GM13976 (cell line): Measurements from ENCODE around the gene FKBP11.
A peak's percentile ranks its signal among the peaks of the same experiment; 100 is the strongest.

Source experiments
- DNase-seq: peaks from one replicate; pipeline ENCODE4 v3.0.0; 2012; ENCODE audit warnings: low spot score
- in situ Hi-C: fragments of 300-500 bp; cut with MboI; formaldehyde crosslinking; loops from one replicate; pipeline ENCODE4 v1.12.0; 2022; ENCODE audit warnings: low sequenced_read_pairs, mixed read lengths, inconsistent platforms; ENCODE audit not compliant: unreplicated experiment
- TF ChIP-seq, protein P1 (sequence below): IDR thresholded peaks from 2 replicates; pipeline ENCODE4 v1.5.1; 2012; ENCODE audit warnings: borderline replicate concordance, mild to moderate bottlenecking; ENCODE audit not compliant: insufficient read depth; ENCODE audit errors: extremely low read depth, missing control alignments, control extremely low read depth

Gene FKBP11

GRCh38 chr12:48925304-48926011, at the start of gene FKBP11:
Gene FKBP11, minus strand, starts transcription at chr12:48925492. Its CDS starts 64 bp downstream, at chr12:48925428.
- TF ChIP-seq, protein P1, sequence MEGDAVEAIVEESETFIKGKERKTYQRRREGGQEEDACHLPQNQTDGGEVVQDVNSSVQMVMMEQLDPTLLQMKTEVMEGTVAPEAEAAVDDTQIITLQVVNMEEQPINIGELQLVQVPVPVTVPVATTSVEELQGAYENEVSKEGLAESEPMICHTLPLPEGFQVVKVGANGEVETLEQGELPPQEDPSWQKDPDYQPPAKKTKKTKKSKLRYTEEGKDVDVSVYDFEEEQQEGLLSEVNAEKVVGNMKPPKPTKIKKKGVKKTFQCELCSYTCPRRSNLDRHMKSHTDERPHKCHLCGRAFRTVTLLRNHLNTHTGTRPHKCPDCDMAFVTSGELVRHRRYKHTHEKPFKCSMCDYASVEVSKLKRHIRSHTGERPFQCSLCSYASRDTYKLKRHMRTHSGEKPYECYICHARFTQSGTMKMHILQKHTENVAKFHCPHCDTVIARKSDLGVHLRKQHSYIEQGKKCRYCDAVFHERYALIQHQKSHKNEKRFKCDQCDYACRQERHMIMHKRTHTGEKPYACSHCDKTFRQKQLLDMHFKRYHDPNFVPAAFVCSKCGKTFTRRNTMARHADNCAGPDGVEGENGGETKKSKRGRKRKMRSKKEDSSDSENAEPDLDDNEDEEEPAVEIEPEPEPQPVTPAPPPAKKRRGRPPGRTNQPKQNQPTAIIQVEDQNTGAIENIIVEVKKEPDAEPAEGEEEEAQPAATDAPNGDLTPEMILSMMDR, result no peak
- peak; percentile 83 for DNase-seq
- in situ Hi-C loops, result no loop called here

- in situ Hi-C loops, result no loop called here
- peak; percentile 67 for DNase-seq
- TF ChIP-seq, protein P1, result peak; percentile 65
Observed at GRCh38 chr12:48973941-48974673, 48.8 kb upstream of the FKBP11 start.

DNA sequence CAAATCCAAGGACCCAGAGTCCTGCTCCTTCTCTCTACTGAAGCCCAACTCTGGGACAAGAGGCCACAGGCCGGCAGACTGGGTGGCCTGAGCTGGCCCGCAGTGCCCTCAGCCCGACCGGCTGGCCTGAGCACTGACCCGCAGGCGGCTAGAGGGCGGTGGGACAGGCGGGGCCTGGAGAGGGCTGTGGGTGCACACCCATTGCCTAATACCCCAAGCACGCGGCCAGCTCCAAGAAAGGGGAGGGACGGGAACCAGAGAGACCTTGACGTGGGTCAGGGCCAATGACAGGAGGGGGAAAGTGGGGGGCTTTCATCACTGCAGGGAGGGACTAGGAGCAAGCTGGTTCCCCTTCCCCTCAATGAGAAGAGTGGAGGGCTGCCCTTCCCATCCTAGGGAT, 48.2 kb upstream of the FKBP11 start:
- DNase-seq, result no peak
- in situ Hi-C loops, result no loop called here
- TF ChIP-seq, protein P1, result no peak

GRCh38 chr12:48972952-48973483, 47.7 kb upstream of the FKBP11 start:
- in situ Hi-C loops, result no loop called here
- TF ChIP-seq, protein P1, result no peak
- DNase-seq, result no peak

DNA sequence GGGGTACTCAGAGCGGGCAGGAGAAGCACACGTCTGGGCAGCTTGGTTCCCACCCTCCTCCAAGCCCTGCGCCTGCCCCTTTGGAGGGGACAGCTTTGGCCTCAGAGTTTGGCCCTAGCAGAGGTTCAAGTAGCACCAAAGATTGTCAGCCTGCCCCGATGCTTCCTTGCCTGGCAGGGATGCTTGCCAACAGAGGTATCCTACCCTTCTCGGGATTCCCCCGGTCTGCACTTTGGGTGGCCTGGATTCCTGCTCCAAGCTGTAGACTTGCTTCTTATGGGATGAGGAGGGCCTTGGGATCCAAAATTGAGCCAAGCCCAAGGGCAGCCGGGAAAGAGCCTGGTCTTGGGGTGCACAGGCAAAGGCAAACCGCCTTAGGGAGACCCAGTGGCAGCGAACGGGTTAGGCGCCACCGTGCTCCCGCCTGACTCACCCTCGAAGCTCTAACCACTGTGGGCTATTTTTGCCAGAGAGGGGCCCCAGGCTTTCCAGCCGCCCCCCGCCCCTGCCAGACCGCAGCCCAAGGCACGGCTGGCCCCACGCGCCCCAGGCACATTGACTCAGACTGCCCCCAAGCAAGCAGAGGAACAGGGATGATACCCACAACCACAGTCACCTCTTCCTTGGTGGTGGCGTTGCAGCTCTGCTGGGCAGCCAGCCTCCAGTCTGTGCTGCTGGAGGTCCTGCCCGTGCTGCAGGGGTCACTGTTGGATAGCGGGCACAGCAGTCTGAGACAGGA, 47.1 kb upstream of the FKBP11 start:
- TF ChIP-seq, protein P1, result no peak
- peak; percentile 45 for DNase-seq
- in situ Hi-C loops, result no loop called here

DNA sequence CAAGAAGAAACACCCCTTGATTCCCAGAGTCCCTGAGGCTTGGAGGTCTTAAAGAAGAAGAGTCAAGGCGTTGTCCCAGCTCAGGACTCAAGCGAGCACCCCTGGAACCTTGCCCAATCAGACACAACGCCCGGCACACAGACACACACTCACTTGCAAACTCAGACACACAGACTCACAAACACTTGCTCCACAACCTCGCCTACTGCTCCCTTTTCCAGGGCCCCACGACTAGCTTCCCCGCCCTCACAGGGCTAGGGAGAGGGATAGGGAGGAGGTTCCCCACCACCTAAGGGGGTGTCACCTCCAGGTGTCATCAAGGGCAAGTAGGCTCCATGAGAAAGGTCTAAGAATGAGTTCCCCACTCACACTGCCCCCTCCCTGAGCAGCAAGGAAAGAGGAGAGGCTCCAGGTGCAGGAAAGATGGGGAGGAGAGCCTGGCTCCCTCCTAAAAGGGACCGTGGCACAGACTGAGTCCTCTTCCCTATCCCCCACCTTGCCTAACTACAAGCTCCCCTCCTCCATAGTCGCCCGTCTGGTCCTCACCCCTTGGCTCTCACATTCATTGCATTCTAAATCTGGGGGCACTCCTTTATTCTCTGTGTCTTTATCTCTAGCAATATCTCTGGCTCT, 45.5 kb upstream of the FKBP11 start:
- TF ChIP-seq, protein P1, result no peak
- DNase-seq, result no peak
- in situ Hi-C loops, result no loop called here
